Measurements from ENCODE around the gene PCDHAC2.

The PCDHAC2 gene
- 0 reads per million in 2 donors for total RNA-seq

GRCh38 chr5:140966293-140967225 is at the start of gene PCDHAC2:
TSS of gene PCDHAC2 (plus strand) at chr5:140966476. CDS start at chr5:140966767, 291 bp downstream.
- DNase-seq: no peak

GRCh38 chr5:140923601-140924000 is 42.7 kb upstream of the PCDHAC2 start:
- DNase-seq: no peak

GRCh38 chr5:140925806-140926442 is 40.4 kb upstream of the PCDHAC2 start, which contains the start of gene PCDHAC1:
TSS of gene PCDHAC1 (plus strand) at chr5:140926299. CDS start at chr5:140926893, 594 bp downstream.
- no peak for DNase-seq

GRCh38 chr5:140926443-140927227 is 39.6 kb upstream of the PCDHAC2 start:
- peak in 2 of 5 experiments; percentile 1 to 48 for DNase-seq

- no peak for DNase-seq
These were observed 39.1 kb upstream of the PCDHAC2 start for GRCh38 chr5:140927228-140927573.

- DNase-seq: no peak
These were observed 31.2 kb upstream of the PCDHAC2 start for GRCh38 chr5:140934964-140935606.

- DNase-seq: no peak
These were observed 19.7 kb upstream of the PCDHAC2 start for GRCh38 chr5:140946578-140946977.

GRCh38 chr5:140951636-140952035 is 14.6 kb upstream of the PCDHAC2 start:
- no peak for DNase-seq

GRCh38 chr5:140953234-140953633 is 13.0 kb upstream of the PCDHAC2 start:
- no peak for DNase-seq

- DNase-seq: no peak
These were observed 4.1 kb upstream of the PCDHAC2 start for GRCh38 chr5:140962190-140962589.

- DNase-seq: no peak
These were observed 1.9 kb upstream of the PCDHAC2 start for GRCh38 chr5:140964356-140964755.

- no peak for DNase-seq
These were observed 377 bp upstream of the PCDHAC2 start for GRCh38 chr5:140965905-140966292.

- no peak for DNase-seq
These were observed 1.1 kb downstream of the PCDHAC2 start for GRCh38 chr5:140967226-140967893.

GRCh38 chr5:140969880-140970279 is 3.6 kb downstream of the PCDHAC2 start:
- no peak for DNase-seq

- DNase-seq: no peak
These were observed 7.3 kb downstream of the PCDHAC2 start for GRCh38 chr5:140973550-140973949.

GRCh38 chr5:140977003-140977402 is 10.7 kb downstream of the PCDHAC2 start:
- DNase-seq: no peak

GRCh38 chr5:140978260-140978659 is 12.0 kb downstream of the PCDHAC2 start:
- no peak for DNase-seq

- no peak for DNase-seq
These were observed 12.7 kb downstream of the PCDHAC2 start for GRCh38 chr5:140978983-140979382.

GRCh38 chr5:140982083-140982716 is 15.9 kb downstream of the PCDHAC2 start:
- DNase-seq: no peak

GRCh38 chr5:140986117-140986521 is 19.8 kb downstream of the PCDHAC2 start:
- no peak for DNase-seq

GRCh38 chr5:140988100-140988499 is 21.8 kb downstream of the PCDHAC2 start:
- DNase-seq: no peak

Measured in T-helper 2 cell (primary cell).